Measurements from ENCODE around the gene ZNF543.
"Not testable (repeated sequence)": the region's sequence is repeated elsewhere in the genome, so short reads cannot be mapped to it uniquely, and the experiment has no call there.

Gene ZNF543

GRCh38 chr19:57276430-57276829 is 43.8 kb upstream of the ZNF543 start:
- Histone ChIP-seq H3F3A (ENCODE audit: insufficient read depth, low read length) (no peaks in the 10 kb centered on the region), H3K27me3 (ENCODE audit: insufficient read depth, low read length) (no peaks in the 10 kb centered on the region), H3K27ac (ENCODE audit: low read depth, low read length, poor library complexity, severe bottlenecking) (peak overlapping the region; percentile 24), H4K20me1 (ENCODE audit: insufficient read depth, low read length) (no peaks in the 10 kb centered on the region), H3K9me3 (ENCODE audit: low read length) (no peaks in the 10 kb centered on the region), H2AFZ (ENCODE audit: low read length) (no peak overlapping the region), H3K4me1 (ENCODE audit: insufficient read depth, low read length, severe bottlenecking) (peaks cover 13% of the 10 kb centered on the region), H3K4me2 (ENCODE audit: low read length) (no peak overlapping the region), H3K4me3 (ENCODE audit: low read depth, low read length, poor library complexity, severe bottlenecking) (no peak overlapping the region), H3K36me3 (ENCODE audit: insufficient read depth, low read length) (peaks cover 6% of the 10 kb centered on the region; the same call in 1 of the 2 replicates), H3K9me2 (ENCODE audit: low read depth, low read length) (no peaks in the 10 kb centered on the region), H3K79me2 (ENCODE audit: insufficient read depth, low read length) (peaks cover 13% of the 10 kb centered on the region), H3K9ac (ENCODE audit: low read length) (no peak overlapping the region)
- TF ChIP-seq EZH2 (IDR thresholded peaks at IDR 0.05; ENCODE audit: borderline replicate concordance, low read length) (no peak), CTCF (IDR thresholded peaks at IDR 0.05; ENCODE audit: low read length) (no peak)

- H3K9me3 ChIP-seq (ENCODE audit: low read length); H2AFZ ChIP-seq (ENCODE audit: low read length); H3K27me3 ChIP-seq (ENCODE audit: insufficient read depth, low read length); H3K4me2 ChIP-seq (ENCODE audit: low read length); H3K9me2 ChIP-seq (ENCODE audit: low read depth, low read length); H3F3A ChIP-seq (ENCODE audit: insufficient read depth, low read length); H3K9ac ChIP-seq (ENCODE audit: low read length); H3K4me3 ChIP-seq (ENCODE audit: low read depth, low read length, poor library complexity, severe bottlenecking); H3K27ac ChIP-seq (ENCODE audit: low read depth, low read length, poor library complexity, severe bottlenecking); H4K20me1 ChIP-seq (ENCODE audit: insufficient read depth, low read length): not testable (repeated sequence)
- Histone ChIP-seq H3K36me3 (ENCODE audit: insufficient read depth, low read length) (peaks cover 14% of the 10 kb centered on the region), H3K4me1 (ENCODE audit: insufficient read depth, low read length, severe bottlenecking) (peaks cover 25% of the 10 kb centered on the region), H3K79me2 (ENCODE audit: insufficient read depth, low read length) (peaks cover 27% of the 10 kb centered on the region)
Observed at GRCh38 chr19:57278481-57278880, 41.8 kb upstream of the ZNF543 start.

DNA sequence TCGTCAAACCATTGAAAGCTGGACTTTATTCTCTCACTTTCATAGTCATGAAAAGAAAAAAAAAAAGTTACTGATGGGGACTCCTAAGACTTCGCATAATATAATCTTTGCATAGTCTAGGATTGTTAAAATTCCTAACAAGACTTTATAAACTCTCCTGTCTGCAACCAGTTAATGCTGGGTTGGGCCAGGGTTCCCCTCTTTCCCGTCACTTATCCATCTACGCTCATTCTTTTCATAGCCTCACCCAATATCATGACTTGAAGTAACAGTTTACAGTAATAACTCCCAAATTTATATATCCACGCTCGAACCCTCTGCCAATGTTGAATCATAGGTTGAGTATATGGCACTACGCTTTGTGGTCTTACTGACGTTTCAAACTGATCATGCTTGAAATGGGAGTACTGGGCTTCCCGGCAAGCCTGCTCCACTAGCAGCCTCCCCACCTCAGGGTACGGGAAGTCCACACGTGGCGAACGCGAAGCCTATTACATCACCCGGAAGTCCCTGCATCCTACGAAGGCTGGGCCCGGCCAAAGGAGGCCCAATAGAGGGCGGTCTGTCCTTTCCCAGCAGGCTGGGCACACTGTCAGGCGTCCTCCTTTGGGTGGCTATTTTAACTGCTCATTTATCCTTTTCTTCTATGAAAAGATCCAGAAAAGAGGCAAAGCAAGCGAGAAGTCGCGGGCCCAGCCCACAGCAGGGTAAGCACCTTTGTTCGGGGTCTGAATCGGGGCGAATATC is 40.7 kb upstream of the ZNF543 start:
- Histone ChIP-seq H3K9me3 (ENCODE audit: low read length) (no peaks in the 10 kb centered on the region), H3K4me2 (ENCODE audit: low read length) (peak overlapping the region; percentile 99), H3K4me3 (ENCODE audit: low read depth, low read length, poor library complexity, severe bottlenecking) (peak overlapping the region; percentile 86), H3K27me3 (ENCODE audit: insufficient read depth, low read length) (no peaks in the 10 kb centered on the region), H2AFZ (ENCODE audit: low read length) (peak overlapping the region; percentile 47), H3K36me3 (ENCODE audit: insufficient read depth, low read length) (peaks cover 20% of the 10 kb centered on the region), H4K20me1 (ENCODE audit: insufficient read depth, low read length) (no peaks in the 10 kb centered on the region), H3K79me2 (ENCODE audit: insufficient read depth, low read length) (peaks cover 32% of the 10 kb centered on the region), H3F3A (ENCODE audit: insufficient read depth, low read length) (no peaks in the 10 kb centered on the region), H3K4me1 (ENCODE audit: insufficient read depth, low read length, severe bottlenecking) (peaks cover 25% of the 10 kb centered on the region), H3K9ac (ENCODE audit: low read length) (peak overlapping the region; percentile 96), H3K27ac (ENCODE audit: low read depth, low read length, poor library complexity, severe bottlenecking) (peak overlapping the region; percentile 92), H3K9me2 (ENCODE audit: low read depth, low read length) (no peaks in the 10 kb centered on the region)
- TF ChIP-seq CTCF (IDR thresholded peaks at IDR 0.05; ENCODE audit: low read length) (peak; percentile 34), EZH2 (IDR thresholded peaks at IDR 0.05; ENCODE audit: borderline replicate concordance, low read length) (no peak)

All from OCI-LY1 (cell line).